ENCODE data around the gene MPP7.

The MPP7 gene

DNA sequence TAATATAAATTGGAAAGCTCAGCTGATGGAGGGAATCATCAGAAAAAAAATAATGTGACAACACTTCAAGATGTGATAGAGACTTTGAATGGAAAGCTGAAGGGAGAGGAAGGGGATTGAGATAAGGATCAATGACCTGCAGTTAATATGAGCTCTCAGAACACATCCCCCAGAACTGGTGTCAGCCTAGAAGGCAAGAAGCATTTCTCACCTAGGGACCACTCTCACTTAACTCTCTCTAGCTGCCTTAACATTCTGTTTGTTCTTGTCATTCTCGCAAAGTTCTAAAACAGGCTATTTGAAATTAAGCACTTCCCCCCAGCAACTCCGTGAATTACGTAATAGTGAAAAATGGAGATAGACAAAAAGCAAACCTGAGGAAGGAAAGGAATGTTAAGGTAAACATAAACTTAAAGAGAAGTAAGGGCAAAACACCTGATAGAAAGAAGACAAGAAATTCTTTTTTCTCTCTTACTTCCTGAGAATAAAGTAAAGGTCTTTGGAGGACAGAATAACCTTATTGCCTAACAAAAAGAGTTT, 1.2 kb upstream of the MPP7 start:
- no peak for FAIRE-seq

DNA sequence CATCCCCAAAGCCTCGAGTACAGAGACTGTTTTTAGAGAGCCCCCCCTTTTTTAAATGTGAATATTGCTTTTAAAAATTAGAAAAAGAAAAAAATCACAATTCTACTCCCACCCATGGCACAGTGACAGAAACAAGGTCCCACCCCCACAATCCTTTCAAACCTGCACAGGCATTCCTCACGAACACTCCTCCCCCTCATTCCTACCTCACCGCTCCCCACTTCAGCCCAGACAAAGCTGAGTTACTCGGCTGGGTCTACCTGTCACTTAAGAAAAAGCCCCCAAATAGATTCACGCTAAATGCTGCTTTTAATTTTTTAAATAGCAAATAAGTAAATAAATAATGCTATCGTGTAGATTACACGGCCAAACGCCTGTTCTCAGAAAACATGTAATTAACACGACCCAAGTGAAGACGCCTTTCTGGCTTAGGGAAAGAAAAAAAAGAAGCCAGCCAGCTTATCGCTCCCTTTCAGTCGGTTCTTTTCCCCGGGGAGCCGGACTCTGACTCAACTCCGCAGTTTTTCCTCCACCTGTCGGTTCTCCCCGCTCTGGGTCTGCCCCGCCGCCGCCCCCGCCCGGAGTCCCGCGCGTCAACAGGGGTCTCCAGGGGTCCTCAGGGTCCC, 739 bp downstream of the MPP7 start:
- no peak for FAIRE-seq

DNA sequence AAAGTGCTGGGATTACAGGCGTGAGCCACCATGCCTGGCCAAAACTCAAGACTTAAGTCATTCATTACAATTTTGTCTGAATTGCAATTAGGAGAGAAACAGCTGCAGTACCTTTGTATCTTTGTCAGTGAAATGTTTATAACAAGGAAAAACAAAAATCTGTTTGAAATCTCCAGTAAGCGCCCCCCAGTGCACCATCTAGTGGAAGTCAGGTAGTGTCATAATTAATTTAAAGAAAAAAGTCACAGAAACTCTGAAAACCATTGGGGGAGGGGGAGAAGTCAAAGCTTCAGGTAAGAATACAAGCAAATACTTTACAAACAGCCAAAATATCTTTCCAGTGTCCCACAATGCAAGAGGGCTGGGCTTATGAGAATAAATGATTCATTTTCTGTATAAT, 2.8 kb downstream of the MPP7 start:
- FAIRE-seq: no peak

DNA sequence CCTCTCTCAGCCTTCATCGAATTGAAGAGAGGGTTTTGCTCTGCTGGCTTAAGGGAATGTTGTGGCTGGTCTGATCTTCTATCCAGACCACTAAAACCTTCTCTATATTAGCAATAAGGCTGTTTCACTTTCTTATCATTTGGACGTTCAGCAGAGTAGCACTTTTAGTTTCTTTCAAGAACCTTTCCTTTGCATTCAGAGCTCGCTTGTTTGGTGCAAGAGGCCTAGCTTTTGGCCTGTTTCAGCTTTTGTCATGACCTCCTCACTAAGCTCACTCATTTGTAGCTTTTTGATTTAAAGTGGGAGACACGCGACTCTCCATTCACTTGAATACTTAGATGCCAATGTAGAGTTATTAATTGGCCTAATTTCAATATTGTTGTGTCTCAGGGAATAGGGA, 3.9 kb downstream of the MPP7 start:
- FAIRE-seq: no peak

DNA sequence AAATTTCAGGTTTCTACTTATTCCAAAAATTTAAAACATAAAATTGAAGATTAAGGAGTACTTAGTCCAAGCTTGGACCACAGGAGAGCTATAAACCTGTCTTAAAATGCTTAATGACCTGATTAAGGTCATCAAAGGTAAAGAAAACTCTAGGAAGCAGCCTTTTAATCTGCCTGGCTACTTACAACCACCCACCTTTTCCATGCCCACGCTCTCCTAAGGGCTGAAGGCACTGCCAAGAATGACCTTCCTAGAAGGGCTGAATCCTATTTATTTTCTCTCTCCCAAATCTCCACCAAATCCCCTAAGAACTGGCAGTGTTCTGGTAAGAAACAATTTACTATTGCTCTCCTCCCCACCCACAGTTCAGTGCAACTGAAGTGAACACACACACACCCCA, 6.8 kb downstream of the MPP7 start:
- FAIRE-seq: no peak

DNA sequence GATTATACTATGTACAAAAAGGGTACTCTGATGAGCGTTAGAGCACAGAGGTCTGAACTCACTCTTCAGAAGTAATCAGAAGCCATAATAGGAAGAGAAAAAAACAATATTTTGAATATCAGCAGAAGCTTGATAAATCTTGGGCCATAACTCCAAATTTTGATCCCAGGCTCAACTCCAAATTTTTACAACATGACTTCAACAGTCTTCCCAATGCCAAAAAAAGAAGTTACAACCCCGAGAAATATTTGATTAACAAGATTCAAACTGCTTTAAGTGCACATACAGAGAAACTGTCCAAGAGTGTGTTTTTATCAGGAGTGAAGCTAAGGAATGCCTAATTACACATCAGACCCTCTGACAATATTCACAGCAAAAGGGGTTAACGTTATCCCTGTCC, 7.5 kb downstream of the MPP7 start:
- FAIRE-seq: no peak

DNA sequence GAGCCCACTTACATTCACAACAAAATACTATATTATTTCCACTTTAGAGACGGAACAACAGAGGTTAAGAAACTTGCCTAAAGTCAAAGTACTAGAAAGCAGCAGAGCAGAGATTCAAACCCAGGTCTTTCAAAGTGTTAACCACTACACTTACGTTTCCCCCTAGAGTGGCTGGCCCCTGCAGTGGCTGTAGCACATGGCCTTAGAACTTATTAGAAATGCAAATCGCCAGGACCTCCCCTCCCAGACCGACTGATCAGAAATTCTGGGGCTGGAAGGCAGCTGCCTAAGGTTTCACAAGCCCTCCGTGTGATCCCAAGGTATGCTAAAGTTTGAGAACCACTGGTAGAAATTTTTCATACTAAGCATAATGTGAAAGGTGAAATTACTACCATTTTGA, 8.1 kb downstream of the MPP7 start:
- no peak for FAIRE-seq

DNA sequence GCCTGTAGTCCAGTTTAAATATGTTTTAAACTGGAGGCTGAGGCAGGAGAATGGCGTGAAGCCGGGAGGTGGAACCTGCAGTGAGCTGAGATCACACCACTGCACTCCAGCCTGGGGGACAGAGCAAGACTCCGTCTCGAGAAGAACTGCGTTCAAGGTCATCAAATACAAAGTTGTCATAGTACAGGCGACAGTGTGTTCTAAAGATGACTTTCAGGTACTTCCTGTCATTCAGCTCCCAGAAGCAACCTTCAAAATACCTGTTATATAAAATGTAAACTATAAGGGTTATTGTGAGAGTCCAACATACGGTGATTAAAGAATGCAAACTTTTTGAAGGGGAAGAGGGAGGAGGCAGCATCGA, 8.7 kb downstream of the MPP7 start:
- no peak for FAIRE-seq

DNA sequence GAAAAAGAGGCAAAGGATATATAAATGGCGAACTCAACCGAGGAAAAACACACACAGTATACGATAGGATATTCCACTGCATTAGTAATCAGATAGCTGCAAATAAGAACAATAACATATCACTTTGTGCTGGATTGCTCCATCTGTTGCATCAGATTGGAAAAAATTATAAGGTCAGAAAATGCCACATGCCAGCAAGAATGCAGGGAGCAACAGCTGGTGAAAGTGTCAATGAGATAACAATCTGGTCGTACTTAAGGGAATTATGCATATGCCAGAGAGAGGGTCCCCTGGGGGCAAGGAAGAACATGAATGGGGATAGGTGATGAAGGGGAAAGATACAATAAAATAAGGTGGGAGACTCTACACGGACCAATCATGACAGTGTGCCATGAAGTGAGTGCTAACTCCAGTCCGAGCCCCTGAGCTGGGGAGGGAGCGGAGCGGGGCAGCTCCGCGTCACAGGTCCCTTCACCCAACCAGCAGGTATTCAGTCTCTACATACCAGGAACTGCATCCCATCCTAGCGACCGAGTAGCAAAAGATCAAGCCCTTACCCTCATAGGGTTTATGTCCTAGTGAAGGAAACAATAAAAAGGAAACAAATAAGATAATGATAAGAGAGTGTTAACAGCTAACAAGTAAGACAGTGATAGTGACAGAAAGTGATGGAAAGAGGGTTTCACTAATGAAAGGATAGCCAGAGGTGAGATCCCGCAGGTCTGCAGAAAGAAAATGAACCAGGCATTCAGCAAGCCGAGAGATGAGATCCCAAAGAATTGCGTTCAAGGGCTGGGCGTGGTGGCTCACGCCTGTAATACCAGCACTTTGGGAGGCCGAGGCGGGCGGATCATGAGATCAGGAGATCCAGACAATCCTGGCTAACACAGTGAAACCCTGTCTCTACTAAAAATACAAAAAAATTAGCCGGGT, 9.4 kb downstream of the MPP7 start:
- FAIRE-seq: no peak

DNA sequence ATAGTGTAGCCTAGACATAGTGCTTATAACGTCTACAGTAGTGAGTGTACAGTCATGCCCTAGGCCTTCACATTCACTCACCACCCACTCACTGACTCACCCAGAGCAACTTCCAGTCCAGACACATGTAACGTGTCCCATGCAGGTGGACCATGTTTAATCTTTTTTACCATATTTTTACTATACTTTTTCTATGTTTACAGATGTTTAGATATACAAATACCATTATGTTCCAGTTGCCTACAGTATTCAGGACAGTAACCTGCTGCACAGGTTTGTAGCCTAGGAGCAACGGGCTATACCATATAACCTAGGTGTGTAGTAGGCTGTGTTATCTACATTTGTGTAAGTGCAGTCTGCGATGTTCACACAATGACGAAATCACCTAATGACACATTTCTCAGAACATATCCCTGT, 11.0 kb downstream of the MPP7 start:
- FAIRE-seq: no peak

DNA sequence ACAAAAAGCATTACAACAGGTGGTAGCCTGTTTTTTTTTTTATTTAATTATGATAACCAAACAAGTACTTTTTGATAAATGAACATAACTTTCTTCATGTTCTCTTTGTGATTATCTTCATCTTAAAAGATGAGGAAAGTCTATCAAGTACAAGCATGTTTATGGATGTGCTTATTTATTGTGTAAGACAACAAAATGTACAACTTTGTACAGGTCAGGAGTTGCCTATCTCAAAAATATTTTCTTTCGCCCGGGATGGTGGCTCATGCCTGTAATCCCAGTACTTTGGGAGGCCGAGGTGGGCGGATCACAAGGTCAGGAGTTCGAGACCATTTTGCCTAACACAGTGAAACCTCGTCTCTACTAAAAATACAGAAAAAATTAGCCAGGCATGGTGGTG, 17.0 kb downstream of the MPP7 start:
- FAIRE-seq: no peak

DNA sequence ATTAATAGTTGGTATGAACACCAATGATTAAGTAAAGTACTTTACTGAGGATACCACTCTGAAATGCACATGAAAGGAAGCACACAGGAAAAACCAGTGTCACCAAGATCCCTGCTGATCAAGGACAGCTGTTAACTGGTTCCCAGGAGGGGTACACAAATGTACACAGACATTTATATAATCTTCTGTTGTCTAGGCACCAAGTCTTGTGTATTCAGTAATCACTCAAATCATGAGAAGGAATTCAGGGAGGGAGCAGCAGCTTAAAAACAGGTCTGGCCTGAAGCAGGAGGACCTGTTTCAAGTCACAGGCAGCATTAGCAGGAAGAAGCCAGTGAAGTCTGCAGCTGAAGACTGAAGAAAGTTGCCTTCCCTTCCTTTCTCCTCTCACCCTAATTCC, 18.7 kb downstream of the MPP7 start:
- FAIRE-seq: no peak

DNA sequence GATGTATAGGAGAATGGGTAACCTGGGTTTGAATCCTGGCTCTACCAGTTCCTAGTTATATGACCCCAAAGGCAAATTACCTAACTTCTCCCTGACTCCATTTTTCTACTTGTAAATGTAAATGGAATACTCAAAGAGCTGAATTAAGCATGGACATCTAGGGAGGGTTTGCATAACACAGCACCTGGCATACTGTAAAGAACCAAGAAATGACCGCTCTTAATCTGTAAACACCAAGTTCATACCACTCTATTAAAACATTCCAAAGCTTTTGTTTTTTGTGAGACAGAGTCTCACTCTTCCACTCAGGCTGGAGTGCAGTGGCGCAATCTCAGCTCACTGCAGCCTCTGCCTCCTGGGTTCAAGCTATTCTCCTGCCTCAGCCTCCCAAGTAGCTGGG, 19.6 kb downstream of the MPP7 start:
- FAIRE-seq: no peak

DNA sequence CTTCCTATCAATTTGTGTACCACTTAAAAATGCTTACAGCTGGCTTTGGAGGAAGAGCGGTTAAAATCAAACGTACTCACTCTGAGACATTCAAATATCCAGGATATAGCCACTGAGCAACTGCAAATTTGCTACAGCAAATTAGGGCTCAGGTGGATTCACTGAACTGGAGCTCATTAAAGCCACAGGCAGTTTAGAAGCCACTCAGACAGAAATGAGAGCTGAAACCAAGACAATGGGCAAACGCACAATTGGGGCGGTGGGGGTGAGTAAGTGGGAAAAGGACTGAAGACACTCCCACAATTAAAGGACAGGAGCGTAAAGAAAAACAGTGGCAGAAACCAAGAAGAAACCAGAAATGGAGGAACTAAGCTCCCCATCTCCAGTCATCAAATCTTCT, 20.5 kb downstream of the MPP7 start:
- no peak for FAIRE-seq

DNA sequence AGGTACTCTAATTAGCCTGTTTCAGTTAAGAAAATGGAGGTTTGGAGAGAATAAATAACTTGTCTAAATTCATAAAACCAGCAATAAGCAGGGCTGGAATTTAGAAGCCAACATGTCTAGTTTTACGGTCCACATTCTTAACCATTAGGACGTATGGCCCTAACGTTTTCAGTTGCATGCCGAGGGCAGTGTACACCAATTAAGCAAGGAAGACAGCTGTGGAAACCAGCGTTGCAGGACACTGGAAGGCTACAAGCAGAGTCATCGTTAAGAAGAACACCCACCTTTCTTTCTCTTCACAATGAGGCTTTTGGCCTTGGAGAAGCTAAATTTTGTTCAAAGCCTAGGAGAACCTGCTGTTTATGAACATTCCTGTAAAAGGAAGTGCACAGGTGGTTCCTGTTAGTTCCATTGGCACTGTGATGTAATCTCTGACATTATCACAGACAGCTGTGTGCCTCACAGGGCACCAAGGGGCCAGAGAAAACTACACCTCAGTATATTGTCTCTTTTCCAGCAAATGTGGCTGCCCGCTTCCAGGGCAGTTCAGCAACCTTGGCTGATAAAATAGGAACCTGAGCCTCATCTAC, 21.0 kb downstream of the MPP7 start:
- FAIRE-seq: no peak

DNA sequence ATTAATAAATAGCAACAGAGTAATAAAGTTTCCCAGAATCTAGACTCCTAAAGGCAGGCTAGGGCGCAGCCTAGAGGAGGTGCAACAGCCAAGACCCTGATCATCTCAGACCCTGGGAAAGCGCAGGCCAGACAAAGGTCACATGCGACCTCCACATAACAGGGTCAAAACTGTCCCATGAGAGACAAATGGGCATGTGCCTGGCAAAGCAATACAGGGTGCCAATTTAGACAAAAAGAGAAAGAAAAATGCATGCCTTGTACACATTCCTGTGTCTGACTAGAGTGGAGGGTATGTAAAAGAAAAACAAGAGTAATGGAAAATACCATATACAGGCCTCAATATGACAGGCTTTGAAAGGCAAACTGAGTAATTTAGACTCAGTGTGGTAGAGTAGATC, 22.2 kb downstream of the MPP7 start:
- FAIRE-seq: no peak

DNA sequence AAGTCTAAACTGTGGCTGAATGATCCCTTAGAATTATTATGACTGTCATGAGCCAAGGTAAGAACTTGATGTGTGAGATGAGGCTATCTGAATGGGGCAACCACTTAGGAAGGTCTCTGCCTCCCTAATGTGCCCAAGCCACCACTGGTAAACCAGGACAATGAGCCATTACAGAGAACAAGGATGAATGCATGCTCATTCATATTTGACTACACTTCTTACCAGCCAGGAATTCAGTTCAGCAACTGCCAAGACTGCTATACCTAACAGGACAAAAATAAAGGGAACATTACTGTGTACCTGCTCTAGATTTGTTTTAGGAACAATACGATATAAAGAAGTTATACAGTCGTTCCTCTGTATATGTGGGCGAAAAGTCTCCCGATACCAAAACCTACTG, 23.0 kb downstream of the MPP7 start:
- no peak for FAIRE-seq

DNA sequence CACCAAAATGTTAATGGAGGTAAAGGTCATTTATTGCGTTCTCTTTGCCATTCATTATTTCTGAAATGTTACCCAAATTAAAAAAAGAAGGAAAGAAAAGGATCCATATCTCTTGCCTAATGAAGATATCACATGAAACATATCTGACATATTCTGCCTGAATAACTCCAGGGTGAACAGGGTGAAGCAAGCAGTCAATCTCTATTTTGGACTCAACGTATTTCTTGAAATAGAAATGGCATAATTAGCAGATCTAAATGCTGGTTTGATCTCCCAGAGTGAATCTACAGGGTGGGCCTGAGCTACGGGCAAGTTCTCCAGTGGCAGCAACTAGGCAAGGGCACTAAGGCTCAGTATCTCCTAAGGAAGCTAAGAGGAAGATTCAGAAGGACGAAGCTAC, 24.0 kb downstream of the MPP7 start:
- FAIRE-seq: no peak

DNA sequence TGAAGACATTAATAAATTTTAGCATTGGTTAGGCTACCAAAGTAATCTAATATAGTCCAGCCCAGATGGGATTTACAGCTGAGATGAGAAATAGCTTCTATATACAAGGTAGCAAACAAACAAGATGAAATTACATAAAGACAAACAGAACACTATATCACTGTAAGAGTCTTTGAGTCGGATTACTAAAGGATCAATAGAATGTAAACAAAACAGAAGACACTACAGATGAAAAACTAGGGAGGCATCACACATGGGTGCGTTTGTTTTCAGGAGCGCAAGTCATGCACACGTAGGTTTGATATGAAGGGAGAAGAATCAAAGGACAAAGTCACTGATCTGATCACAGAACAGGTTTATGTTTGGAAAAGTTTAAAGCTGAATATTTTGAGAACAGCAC, 26.5 kb downstream of the MPP7 start:
- no peak for FAIRE-seq

DNA sequence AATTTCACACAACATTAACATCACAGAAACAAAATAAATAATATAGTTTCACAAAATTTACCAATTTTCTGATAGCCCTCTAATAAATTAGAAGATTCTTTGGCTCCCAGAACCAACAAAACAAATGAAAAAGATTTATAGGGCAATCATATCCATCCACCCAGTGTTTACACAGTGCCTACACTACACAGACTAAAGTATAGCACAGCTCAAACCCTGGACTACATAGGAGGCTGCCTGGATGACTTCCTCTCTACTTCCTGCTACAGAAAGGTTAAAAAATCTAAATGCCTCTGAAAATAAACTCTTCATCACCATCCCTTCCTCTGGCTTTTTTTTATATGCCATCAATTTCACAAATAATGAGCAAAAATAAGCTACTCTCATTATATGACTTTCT, 28.4 kb downstream of the MPP7 start:
- FAIRE-seq: no peak

DNA sequence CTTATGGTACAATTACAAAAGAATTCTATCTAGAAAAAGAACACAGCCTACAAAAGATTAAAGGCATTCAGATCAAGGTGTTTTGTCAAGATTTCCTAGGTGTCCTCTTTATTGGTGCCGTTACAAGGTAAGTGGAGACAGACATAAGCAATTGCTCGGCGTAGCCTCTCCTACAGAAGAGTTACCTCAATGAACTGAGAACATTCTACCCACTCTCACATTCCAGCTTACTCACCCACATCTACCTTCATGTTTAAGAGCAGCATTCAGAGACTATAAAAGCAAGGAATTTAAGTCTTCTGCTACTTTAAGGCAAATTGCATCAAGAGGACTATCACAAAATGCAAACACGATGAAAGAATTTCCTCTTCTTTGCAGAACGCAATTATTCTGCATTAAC, 29.5 kb downstream of the MPP7 start:
- FAIRE-seq: no peak

DNA sequence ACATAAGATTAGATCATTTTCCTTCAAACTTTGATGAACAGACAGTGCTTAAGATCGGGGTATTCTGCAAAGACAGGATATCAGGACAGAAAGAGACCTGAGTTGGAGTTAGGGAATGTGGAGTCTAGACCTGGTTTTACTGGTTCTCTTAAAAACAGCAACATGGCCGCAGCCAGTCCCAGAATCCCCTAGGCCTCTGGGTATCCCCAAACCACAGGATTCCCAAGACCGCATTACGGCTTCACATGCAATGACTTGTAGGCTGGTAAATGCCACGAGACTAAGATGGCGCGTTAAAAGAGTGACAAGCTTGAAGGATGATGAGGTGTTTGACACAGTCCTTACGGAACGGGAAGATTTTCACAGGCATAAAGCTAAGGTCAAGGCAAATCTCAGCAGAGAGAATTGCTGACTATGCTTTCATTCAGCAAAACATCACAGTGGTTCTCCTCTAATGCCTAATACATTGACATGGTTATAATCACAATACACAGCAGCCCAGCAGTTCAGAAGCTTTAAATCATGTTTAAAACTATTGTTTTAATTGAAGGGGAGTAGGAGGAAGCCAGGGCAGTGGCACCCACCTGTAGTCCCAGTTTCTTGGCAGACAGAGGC, 32.9 kb downstream of the MPP7 start:
- FAIRE-seq: no peak

DNA sequence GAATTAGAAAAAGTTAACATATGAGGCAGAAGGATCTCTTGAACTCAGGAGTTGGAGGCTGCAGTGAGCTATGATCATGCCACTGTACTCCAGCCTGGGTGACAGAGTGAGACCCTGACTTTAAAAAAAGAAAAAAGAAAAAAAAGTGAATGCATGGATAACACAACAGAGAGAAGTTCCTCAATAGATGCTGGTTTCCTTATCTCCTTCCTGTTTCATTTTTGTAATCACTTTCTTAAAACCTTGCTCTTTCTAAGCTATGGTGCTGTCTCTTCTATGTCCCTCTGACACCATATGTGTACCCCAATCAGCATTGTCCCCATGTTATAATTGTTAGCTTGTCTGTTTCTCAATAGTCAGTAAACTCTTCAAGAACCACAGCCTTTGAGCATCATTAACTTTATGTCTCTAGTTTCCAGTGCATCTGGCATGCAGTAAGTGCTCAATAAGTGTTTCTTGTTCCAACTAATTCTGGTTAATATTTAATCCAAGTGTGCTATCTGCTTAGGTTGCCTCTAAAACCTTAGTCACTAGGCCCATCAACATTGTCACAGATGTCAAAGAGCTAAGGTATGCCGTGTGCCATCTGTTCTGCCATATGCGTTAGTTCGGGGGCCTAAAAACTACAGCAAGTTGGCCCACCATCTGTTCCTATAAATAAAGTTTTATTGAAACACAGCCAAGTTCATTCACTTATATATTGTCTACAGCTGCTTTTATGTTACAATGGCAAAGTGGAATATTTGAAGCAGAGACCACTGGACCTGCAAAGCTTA, 36.2 kb downstream of the MPP7 start:
- FAIRE-seq: no peak

Measured in colon (tissue), 2 donors.